OCI-LY7 (cell line): ENCODE measurements around the gene AFG1L. TPM values are rescaled to one million over a fixed set of nuclear protein-coding genes. Genes with fewer than 3 reads are reported as not detected.

Experiments used
- BruUV-seq: library from RNA; stranded (reverse); fragments of 400-500 nt; replicated peaks from 2 replicates; lab custom pipeline; 2021; lab: Mats Ljungman, UMichigan
- CTCF ChIA-PET: fragments of 300-600 bp; sonication (Branson Sonifier 250); formaldehyde crosslinking; loops from one replicate; lab custom pipeline; 2022; ENCODE audit warnings: antibody characterized with exemption; ENCODE audit not compliant: unreplicated experiment; lab: Charles Lee
- POLR2A ChIA-PET: fragments of 300-600 bp; sonication (Branson Sonifier 250); formaldehyde crosslinking; loops from one replicate; lab custom pipeline; 2022; ENCODE audit warnings: antibody characterized with exemption; lab: Charles Lee
- DNase-seq: peaks from one replicate; pipeline ENCODE4 v3.0.0-alpha.2; 2015; ENCODE audit warnings: low spot score
- H2AFZ ChIP-seq: fragments of 200-600 bp; sonication (generic), shearing (Covaris generic); 2 replicates; pipeline ENCODE4 v1.6.1; 2014; ENCODE audit warnings: mild to moderate bottlenecking, antibody characterized with exemption, low read length, moderate library complexity
- H3K27ac ChIP-seq: fragments of 200-600 bp; sonication (generic); 2 replicates; pipeline ENCODE4 v1.5.1; 2014; ENCODE audit warnings: mixed run types, low read depth, mild to moderate bottlenecking, moderate library complexity, low read length, inconsistent platforms; ENCODE audit not compliant: poor library complexity, severe bottlenecking
- H3K36me3 ChIP-seq: fragments of 200-600 bp; sonication (generic); 2 replicates; pipeline ENCODE4 v1.6.1; 2014; ENCODE audit warnings: mild to moderate bottlenecking, antibody characterized with exemption, low read length, moderate library complexity, mixed read lengths; ENCODE audit not compliant: insufficient read depth
- H3K4me1 ChIP-seq: fragments of 200-600 bp; sonication (generic); 2 replicates; pipeline ENCODE4 v1.5.1; 2014; ENCODE audit warnings: mild to moderate bottlenecking, low read length; ENCODE audit not compliant: insufficient read depth, poor library complexity, severe bottlenecking
- H3K4me2 ChIP-seq: fragments of 200-600 bp; sonication (generic); 2 replicates; pipeline ENCODE4 v1.6.1; 2014; ENCODE audit warnings: mild to moderate bottlenecking, low read length
- H3K4me3 ChIP-seq: fragments of 200-600 bp; sonication (generic); 2 replicates; pipeline ENCODE4 v1.5.1; 2014; ENCODE audit warnings: mild to moderate bottlenecking, low read depth, low read length; ENCODE audit not compliant: poor library complexity, severe bottlenecking
- H3K79me2 ChIP-seq: fragments of 200-600 bp; sonication (generic); 2 replicates; pipeline ENCODE4 v1.6.1; 2016; ENCODE audit warnings: low read depth, mild to moderate bottlenecking, low read length, moderate library complexity, mixed read lengths; ENCODE audit not compliant: insufficient read depth
- H3K9me2 ChIP-seq: fragments of 200-600 bp; sonication (generic); 2 replicates; pipeline ENCODE4 v1.6.1; 2016; ENCODE audit warnings: mild to moderate bottlenecking, low read length, mixed read lengths; ENCODE audit not compliant: insufficient read depth
- H3K9me3 ChIP-seq: fragments of 200-600 bp; sonication (generic); 2 replicates; pipeline ENCODE4 v1.6.1; 2014; ENCODE audit warnings: mild to moderate bottlenecking, mixed run types, low read length, mixed read lengths
- H4K20me1 ChIP-seq: fragments of 200-600 bp; sonication (generic); 2 replicates; pipeline ENCODE4 v1.6.1; 2014; ENCODE audit warnings: mild to moderate bottlenecking, antibody characterized with exemption, low read length, moderate library complexity, mixed read lengths; ENCODE audit not compliant: insufficient read depth
- EZH2phosphoT487 ChIP-seq: fragments of 200-600 bp; sonication (generic); IDR thresholded peaks from 2 replicates; pipeline ENCODE4 v1.6.1; 2018; ENCODE audit warnings: low read depth, borderline replicate concordance, mild to moderate bottlenecking, mixed run types, antibody characterized with exemption, low read length, moderate library complexity, mixed read lengths
- intact Hi-C: fragments of 100-400 bp; cut with micrococcal nuclease; formaldehyde crosslinking; loops from one replicate; pipeline ENCODE4 v1.10.0; 2022; ENCODE audit not compliant: unreplicated experiment
- total RNA-seq, 2 experiments: library from RNA; depleted of rRNA in 1 of 2; stranded (reverse); fragments of >200 nt in 1 of 2; shearing (Covaris generic) in 1 of 2; gene quantifications; 2 replicates each; pipeline ENCODE4 v1.2.3, GENCODE V29; 2014 to 2022
- TF ChIP-seq, protein P1 (sequence below): fragments of 200-600 bp; sonication (generic); conservative IDR thresholded peaks from 2 replicates; pipeline ENCODE4 v1.5.1; 2014; ENCODE audit warnings: mild to moderate bottlenecking, antibody characterized with exemption, low read length, moderate library complexity, mixed read lengths

AFG1L gene
- total RNA-seq, 2 experiments from 2014 or later, result 8.9 to 9.0 TPM

DNA sequence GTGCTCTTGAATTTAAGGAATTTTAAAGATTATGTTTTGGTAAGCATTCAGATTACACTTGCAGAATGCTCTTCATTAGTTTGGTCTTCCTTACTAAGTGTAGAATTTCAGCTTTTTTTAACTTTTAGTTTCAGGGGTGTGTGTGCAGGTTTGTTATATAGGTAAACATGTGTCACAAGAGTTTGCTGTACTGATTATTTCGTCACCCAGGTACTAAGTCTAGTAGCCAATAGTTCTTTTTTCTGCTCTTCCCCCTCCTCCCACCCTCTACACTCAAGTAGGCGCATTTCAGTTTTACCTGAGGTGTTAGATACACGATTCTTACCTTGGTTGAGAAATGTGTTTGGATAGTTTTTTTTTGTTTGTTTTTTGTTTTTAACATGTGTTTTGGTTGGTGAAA lies 68.3 kb downstream of the AFG1L start:
- Histone ChIP-seq H3K9me3 (no peaks in the 10 kb centered on the region), H3K4me2 (no peak overlapping the region), H3K79me2 (no peaks in the 10 kb centered on the region), H3K4me1 (no peaks in the 10 kb centered on the region), H3K9me2 (no peaks in the 10 kb centered on the region), H2AFZ (no peak overlapping the region), H3K4me3 (no peak overlapping the region), H4K20me1 (no peaks in the 10 kb centered on the region), H3K27ac (no peak overlapping the region), H3K36me3 (no peaks in the 10 kb centered on the region)
- ChIA-PET CTCF (no interaction called here), POLR2A (interaction anchor here (0.7 to 2.0 kb wide), 4 partner anchors 8 to 532 kb away, joined by 3 to 6 read pairs (median 4); no protein-coding TSS in a partner anchor)
- DNase-seq, result no peak
- intact Hi-C loops, result loop anchor here (5.0 kb wide), 1 partner anchor 111 kb away; no protein-coding TSS in a partner anchor
- no TSS peak for BruUV-seq
- no peak for TF ChIP-seq EZH2phosphoT487
- TF ChIP-seq, protein P1, sequence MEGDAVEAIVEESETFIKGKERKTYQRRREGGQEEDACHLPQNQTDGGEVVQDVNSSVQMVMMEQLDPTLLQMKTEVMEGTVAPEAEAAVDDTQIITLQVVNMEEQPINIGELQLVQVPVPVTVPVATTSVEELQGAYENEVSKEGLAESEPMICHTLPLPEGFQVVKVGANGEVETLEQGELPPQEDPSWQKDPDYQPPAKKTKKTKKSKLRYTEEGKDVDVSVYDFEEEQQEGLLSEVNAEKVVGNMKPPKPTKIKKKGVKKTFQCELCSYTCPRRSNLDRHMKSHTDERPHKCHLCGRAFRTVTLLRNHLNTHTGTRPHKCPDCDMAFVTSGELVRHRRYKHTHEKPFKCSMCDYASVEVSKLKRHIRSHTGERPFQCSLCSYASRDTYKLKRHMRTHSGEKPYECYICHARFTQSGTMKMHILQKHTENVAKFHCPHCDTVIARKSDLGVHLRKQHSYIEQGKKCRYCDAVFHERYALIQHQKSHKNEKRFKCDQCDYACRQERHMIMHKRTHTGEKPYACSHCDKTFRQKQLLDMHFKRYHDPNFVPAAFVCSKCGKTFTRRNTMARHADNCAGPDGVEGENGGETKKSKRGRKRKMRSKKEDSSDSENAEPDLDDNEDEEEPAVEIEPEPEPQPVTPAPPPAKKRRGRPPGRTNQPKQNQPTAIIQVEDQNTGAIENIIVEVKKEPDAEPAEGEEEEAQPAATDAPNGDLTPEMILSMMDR, result no peak

DNA sequence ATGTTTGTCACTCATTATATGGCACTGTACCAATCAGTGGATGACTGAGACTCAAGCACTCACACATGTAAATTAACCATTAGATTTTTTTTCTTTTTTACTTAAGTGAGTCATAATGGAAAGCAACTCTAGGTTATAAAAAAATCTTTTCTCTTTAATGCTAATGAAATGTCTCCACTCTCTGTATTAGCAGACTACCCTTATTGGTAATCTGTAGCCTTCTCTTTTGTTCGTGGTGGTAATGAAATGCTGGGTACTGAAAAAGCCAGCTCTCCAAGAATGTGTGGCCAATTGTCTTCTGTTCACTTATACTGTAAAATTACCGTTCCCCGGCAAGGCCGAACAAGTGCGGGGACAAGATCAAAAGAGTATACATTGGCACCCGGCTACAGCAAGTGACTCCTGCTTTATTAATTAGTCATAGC lies 69.0 kb downstream of the AFG1L start:
- Histone ChIP-seq H3K27ac (no peak overlapping the region), H3K36me3 (no peaks in the 10 kb centered on the region), H3K9me2 (no peaks in the 10 kb centered on the region), H3K4me2 (no peak overlapping the region), H4K20me1 (no peaks in the 10 kb centered on the region), H2AFZ (no peak overlapping the region), H3K79me2 (no peaks in the 10 kb centered on the region), H3K9me3 (no peaks in the 10 kb centered on the region), H3K4me3 (no peak overlapping the region), H3K4me1 (peaks cover 6% of the 10 kb centered on the region)
- no TSS peak for BruUV-seq
- POLR2A ChIA-PET, result interaction anchor here (0.7 to 2.0 kb wide), 4 partner anchors 8 to 484 kb away, joined by 3 to 6 read pairs (median 4); partner anchors contain the start of gene ARMC2
- TF ChIP-seq, protein P1, result no peak
- TF ChIP-seq EZH2phosphoT487, result no peak
- no peak for DNase-seq
- CTCF ChIA-PET, result no interaction called here
- intact Hi-C loops, result loop anchor here (5.0 kb wide), 1 partner anchor 112 kb away; no protein-coding TSS in a partner anchor

DNA sequence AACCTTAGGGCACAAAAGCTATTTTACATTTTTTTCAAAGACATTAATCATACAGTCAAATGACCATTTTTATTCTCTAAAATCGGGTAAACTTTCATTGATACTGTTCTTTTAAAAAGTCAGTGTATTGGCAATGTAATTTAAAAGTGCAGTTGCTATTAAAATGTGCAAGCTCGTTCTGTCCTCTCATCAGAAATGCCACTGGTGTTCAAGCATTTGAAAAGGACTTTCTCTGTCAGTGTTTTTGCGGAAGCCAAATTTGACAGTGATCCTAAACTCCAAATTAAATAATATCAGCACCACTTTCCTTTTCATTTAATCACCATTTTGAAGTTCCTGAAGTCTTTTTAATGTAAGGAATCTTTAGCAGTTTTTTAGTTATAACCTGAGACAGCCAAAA lies 69.6 kb downstream of the AFG1L start:
- Histone ChIP-seq H3K9me2 (no peaks in the 10 kb centered on the region), H4K20me1 (no peaks in the 10 kb centered on the region), H3K9me3 (no peaks in the 10 kb centered on the region), H2AFZ (no peak overlapping the region), H3K79me2 (no peaks in the 10 kb centered on the region), H3K27ac (no peak overlapping the region), H3K4me2 (no peak overlapping the region), H3K4me1 (peaks cover 6% of the 10 kb centered on the region), H3K36me3 (no peaks in the 10 kb centered on the region), H3K4me3 (no peak overlapping the region)
- ChIA-PET POLR2A (interaction anchor here (0.6 to 0.7 kb wide), 3 partner anchors 34 to 484 kb away, joined by 3 to 4 read pairs (median 3); partner anchors contain the start of gene ARMC2), CTCF (no interaction called here)
- TF ChIP-seq EZH2phosphoT487, result no peak
- TF ChIP-seq, protein P1, result no peak
- no peak for DNase-seq
- no TSS peak for BruUV-seq
- intact Hi-C loops, result loop anchor here (5.0 kb wide), 1 partner anchor 112 kb away; no protein-coding TSS in a partner anchor
